GM10266 (cell line): Measurements from ENCODE around the gene TPMT.

Experiments used
- DNase-seq: peaks from one replicate; pipeline ENCODE4 v3.0.0; 2012; ENCODE audit errors: extremely low spot score
- CTCF ChIP-seq: IDR thresholded peaks from 2 replicates; pipeline ENCODE4 v1.5.1; 2012; ENCODE audit warnings: mild to moderate bottlenecking, low read depth; ENCODE audit not compliant: control insufficient read depth, insufficient read depth; ENCODE audit errors: missing control alignments

The TPMT gene

DNA sequence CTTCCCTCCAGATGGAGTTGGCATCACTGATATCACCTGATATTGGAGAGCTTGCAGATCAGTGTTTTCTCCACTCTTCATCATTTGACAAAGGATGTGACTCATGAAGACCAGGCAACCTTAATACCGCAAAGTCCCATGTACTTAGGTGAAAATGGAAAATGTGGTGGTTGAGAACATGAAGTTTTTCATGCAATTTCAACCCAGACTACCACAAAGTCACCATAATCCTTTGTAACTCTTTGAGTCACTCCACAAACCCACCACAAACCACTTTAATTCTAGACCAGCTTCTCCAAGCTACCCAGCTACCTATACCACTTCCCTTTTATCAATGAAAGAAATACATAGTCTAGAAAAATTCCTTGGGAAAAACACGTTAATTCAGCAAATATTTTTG is 39.5 kb downstream of the TPMT start:
- DNase-seq: no peak
- TF ChIP-seq CTCF: no peak

DNA sequence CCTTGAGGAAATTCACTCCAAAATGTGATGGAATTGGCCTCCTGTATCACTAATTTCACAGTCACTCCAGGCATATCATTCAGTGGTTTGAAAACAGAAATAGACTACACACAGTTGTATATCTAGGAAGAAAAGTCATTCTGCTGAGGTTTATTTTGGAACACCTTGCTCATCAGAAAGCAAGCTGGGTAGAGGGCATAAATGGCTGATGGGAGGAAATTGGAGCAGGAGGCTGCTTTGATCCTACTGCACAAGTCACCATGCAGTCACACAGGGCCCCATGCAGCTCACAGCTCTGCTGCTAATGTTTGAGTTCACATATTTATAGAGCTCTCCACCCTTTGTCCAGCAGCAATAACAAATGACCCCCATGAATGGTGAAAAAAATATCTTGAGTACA is 44.7 kb downstream of the TPMT start:
- TF ChIP-seq CTCF: no peak
- no peak for DNase-seq

- DNase-seq: no peak
- no peak for TF ChIP-seq CTCF
Observed at GRCh38 chr6:18107061-18107460, 47.8 kb downstream of the TPMT start.

- TF ChIP-seq CTCF: no peak
- DNase-seq: no peak
Observed at GRCh38 chr6:18102783-18103509, 51.9 kb downstream of the TPMT start.

GRCh38 chr6:18101873-18102272 is 53.0 kb downstream of the TPMT start:
- DNase-seq: no peak
- TF ChIP-seq CTCF: no peak

DNA sequence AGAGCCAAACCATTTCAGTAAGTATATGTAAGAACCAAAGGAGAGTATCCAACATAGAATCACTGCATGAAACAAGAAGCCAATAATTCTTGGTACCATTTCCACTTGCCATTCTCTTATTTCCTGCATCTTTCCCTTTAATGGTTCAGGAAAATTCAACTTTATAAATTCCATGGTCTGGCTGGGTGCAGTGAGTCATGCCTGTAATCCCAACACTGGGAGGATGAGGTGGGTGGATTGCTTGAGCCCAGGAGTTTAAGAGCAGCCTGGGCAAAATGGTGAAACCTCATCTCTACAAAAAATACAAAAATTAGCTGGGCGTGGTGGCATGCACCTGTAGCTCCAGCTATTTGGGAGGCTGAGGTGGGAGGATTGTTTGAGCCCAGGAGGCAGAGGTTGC is 53.6 kb downstream of the TPMT start:
- no peak for TF ChIP-seq CTCF
- no peak for DNase-seq

DNA sequence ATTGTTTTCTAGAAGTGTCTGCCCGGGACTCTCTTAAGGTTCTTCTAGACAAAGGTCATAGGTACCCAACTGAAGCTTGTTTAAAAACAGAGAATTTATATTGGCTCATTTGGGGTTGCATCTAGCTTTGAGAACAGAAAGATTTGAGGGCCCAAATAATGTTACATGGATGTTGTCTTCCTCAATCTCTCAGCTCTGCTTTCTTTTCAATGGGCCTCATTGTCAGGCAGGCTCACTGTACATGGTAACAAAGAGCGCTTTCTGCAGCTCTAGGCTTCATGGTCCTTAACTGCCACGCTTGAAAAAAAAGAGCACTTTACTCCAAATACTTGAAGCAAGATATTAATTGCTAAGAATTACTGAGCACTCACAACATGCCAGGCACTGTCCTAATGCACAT is 54.6 kb downstream of the TPMT start:
- no peak for DNase-seq
- no peak for TF ChIP-seq CTCF
